ENCODE results near the gene IGLL1. TPM values are rescaled to one million over a fixed set of nuclear protein-coding genes. Genes with fewer than 3 reads are reported as not detected.

Gene IGLL1
- total RNA-seq, 6 experiments from 2014 or later: not detected

DNA sequence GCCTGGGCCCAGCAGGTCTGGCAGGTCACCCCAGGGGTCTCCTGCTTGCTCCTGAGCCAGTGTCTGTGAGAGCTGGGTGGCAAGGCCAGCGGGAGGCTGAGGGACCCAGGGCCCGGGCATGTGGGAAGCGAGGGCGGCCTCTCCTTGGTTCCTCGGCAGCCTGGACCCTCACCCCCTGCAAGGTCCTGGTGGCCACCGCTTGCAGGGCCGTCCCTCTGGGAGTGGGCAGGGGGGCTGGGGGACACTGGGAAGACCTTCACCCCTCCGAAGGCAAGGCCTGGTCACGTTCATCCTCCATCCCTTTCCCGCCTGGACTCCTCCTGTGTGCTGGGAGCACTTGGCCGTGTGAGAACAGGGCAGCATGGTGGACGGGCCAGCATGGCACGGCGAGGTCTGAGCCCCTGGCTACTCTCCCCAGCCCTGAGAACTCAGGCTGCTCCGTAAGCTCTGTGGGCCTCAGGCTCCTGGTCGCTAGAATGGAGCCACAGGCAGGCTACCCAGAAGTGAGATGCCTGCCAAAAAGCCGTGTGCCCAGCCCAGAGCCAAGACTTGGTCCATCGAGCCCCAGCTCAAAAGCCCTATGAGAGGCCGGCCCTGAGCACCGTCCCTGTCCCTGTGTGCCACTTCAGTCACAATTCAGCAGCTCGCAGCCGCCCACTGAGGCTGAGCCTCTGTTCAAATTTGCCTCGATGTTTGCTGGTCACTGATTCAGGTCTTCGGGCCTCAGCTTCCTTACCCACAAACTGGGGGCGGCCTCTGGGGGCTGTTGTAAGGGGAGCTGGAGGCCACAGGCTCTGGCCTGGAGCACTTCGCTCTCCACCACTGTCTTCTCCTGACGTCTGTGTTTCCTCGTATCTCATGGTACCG lies 45.0 kb downstream of the IGLL1 start:
- TF ChIP-seq, protein P1, sequence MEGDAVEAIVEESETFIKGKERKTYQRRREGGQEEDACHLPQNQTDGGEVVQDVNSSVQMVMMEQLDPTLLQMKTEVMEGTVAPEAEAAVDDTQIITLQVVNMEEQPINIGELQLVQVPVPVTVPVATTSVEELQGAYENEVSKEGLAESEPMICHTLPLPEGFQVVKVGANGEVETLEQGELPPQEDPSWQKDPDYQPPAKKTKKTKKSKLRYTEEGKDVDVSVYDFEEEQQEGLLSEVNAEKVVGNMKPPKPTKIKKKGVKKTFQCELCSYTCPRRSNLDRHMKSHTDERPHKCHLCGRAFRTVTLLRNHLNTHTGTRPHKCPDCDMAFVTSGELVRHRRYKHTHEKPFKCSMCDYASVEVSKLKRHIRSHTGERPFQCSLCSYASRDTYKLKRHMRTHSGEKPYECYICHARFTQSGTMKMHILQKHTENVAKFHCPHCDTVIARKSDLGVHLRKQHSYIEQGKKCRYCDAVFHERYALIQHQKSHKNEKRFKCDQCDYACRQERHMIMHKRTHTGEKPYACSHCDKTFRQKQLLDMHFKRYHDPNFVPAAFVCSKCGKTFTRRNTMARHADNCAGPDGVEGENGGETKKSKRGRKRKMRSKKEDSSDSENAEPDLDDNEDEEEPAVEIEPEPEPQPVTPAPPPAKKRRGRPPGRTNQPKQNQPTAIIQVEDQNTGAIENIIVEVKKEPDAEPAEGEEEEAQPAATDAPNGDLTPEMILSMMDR (IDR thresholded peaks at IDR 0.05): no peak
- no peak for DNase-seq
- Mint-ChIP-seq H3K36me3 (ENCODE audit: low read depth) (no peaks in the 10 kb centered on the region), H3K4me1 (ENCODE audit: low read depth) (peaks cover 20% of the 10 kb centered on the region), H3K27ac (no peak overlapping the region), H3K27me3 (ENCODE audit: insufficient read depth) (peaks cover 18% of the 10 kb centered on the region), H3K4me3 (no peak overlapping the region), H3K9me3 (no peaks in the 10 kb centered on the region)

GRCh38 chr22:23534201-23534850 lies 45.8 kb downstream of the IGLL1 start:
- DNase-seq: no peak
- TF ChIP-seq, protein P1 (IDR thresholded peaks at IDR 0.05): no peak
- Mint-ChIP-seq H3K9me3 (no peaks in the 10 kb centered on the region), H3K4me3 (no peak overlapping the region), H3K27ac (no peak overlapping the region), H3K36me3 (ENCODE audit: low read depth) (no peaks in the 10 kb centered on the region), H3K4me1 (ENCODE audit: low read depth) (peaks cover 17% of the 10 kb centered on the region), H3K27me3 (ENCODE audit: insufficient read depth) (peaks cover 18% of the 10 kb centered on the region)

GRCh38 chr22:23533771-23534191 lies 46.3 kb downstream of the IGLL1 start:
- Mint-ChIP-seq H3K9me3 (no peaks in the 10 kb centered on the region), H3K27ac (no peak overlapping the region), H3K4me1 (ENCODE audit: low read depth) (peaks cover 11% of the 10 kb centered on the region), H3K4me3 (no peak overlapping the region), H3K36me3 (ENCODE audit: low read depth) (no peaks in the 10 kb centered on the region), H3K27me3 (ENCODE audit: insufficient read depth) (peaks cover 18% of the 10 kb centered on the region)
- no peak for DNase-seq
- TF ChIP-seq, protein P1 (IDR thresholded peaks at IDR 0.05): no peak

DNA sequence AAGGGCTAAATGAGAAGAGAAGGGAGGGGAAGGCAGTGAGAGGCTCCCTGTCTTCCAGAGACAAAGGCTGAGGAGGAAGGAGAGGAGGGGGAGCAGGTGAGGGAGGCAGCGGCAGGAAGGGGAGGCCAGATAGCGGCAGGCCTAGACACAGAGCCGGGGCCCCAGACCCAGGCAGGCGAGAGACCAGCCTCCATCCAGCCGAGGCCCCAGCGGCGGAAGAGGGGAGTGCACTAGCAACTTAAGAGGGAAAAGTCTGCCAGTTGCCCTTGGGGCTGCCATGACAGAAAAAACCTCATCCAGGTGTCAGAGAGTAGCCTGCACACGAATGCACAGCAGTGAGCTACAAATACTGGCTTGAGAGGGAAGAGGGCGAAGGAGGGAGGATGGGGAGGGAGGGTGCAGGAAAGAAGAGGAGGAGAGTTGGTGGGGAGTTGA lies 46.7 kb downstream of the IGLL1 start:
- Mint-ChIP-seq H3K4me1 (ENCODE audit: low read depth) (peaks cover 8% of the 10 kb centered on the region), H3K27ac (no peak overlapping the region), H3K4me3 (no peak overlapping the region), H3K27me3 (ENCODE audit: insufficient read depth) (peaks cover 18% of the 10 kb centered on the region), H3K9me3 (no peaks in the 10 kb centered on the region), H3K36me3 (ENCODE audit: low read depth) (no peaks in the 10 kb centered on the region)
- DNase-seq: no peak
- TF ChIP-seq, protein P1 (IDR thresholded peaks at IDR 0.05): no peak

DNA sequence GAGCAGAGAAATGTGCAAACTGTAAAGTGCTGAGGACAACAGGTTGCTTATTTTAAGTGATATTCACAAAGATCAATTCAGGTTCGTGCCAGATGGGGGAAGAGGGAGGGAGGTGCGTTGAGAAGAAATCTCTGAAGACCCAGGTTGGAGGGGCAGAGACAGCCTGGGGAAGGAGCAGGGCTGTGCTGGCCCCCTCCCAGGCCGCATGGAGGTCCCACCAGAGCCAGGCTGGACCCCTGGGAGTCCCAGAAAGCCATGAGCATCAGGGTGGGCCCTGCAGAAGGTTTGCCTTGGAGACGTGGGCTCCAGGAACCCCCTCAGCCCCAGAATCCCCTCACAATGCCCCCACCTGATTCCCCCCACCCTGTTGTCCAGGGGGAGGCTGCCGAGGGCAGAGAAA lies 47.4 kb downstream of the IGLL1 start:
- peaks cover 2% of the 10 kb centered on the region; the same call in 1 of the 2 replicates for H3K4me1 Mint-ChIP-seq (ENCODE audit: low read depth)
- peaks cover 18% of the 10 kb centered on the region for H3K27me3 Mint-ChIP-seq (ENCODE audit: insufficient read depth)
- H3K27ac Mint-ChIP-seq: no peak overlapping the region
- TF ChIP-seq, protein P1 (IDR thresholded peaks at IDR 0.05): no peak
- DNase-seq: no peak
- H3K9me3 Mint-ChIP-seq: no peaks in the 10 kb centered on the region
- no peaks in the 10 kb centered on the region for H3K36me3 Mint-ChIP-seq (ENCODE audit: low read depth)
- H3K4me3 Mint-ChIP-seq: no peak overlapping the region
